Esophagus muscularis mucosa (tissue), 4 donors: ENCODE data around the gene HPCA. TPM values are rescaled to one million over a fixed set of nuclear protein-coding genes. Genes with fewer than 3 reads are reported as not detected.

Experiments used
- DNase-seq: peaks from one replicate; pipeline ENCODE4 v3.0.0-alpha.2; 2017; ENCODE audit errors: extremely low spot score
- H3K27ac ChIP-seq, 4 donors: fragments of 200-600 bp; sonication (generic); replicated peaks in 1 of 4; 1 replicate in 3 of 4; 2 replicates in 1 of 4; pipeline ENCODE4 v1.5.1; 2016 to 2019; ENCODE audit warnings: mild to moderate bottlenecking in 1 of 4
- H3K27me3 ChIP-seq, 4 donors: fragments of 200-600 bp; sonication (generic); one replicate each; pipeline versions ENCODE4 v1.5.1 to v1.6.0; 2016 to 2019
- H3K36me3 ChIP-seq, 4 donors: fragments of 200-600 bp; sonication (generic); one replicate each; pipeline ENCODE4 v1.5.1; 2016 to 2019
- H3K4me1 ChIP-seq, 4 donors: fragments of 200-600 bp; sonication (generic); one replicate each; pipeline ENCODE4 v1.5.1; 2016 to 2019
- H3K4me3 ChIP-seq, 4 donors: fragments of 200-600 bp; sonication (generic); 1 replicate in 2 of 4; 2 replicates in 2 of 4; pipeline ENCODE4 v1.5.1; 2016 to 2019; ENCODE audit warnings: mild to moderate bottlenecking in 4 of 4, moderate library complexity in 1 of 4
- H3K9me3 ChIP-seq, 4 donors: fragments of 200-600 bp; sonication (generic); 1 replicate in 3 of 4; 2 replicates in 1 of 4; pipeline ENCODE4 v1.5.1; 2016 to 2019
- EP300 ChIP-seq: sonication (generic); formaldehyde crosslinking; IDR thresholded peaks from one replicate; pipeline ENCODE4 v1.6.1; 2017; ENCODE audit warnings: antibody characterized with exemption
- POLR2A ChIP-seq: fragments of 450-650 bp; IDR thresholded peaks from one replicate; pipeline ENCODE4 v1.6.1; 2017; ENCODE audit warnings: antibody characterized with exemption, moderate library complexity, mild to moderate bottlenecking, low read depth
- POLR2AphosphoS5 ChIP-seq, 2 donors: sonication (generic); formaldehyde crosslinking; IDR thresholded peaks; one replicate each; pipeline ENCODE4 v1.6.1; 2017; ENCODE audit warnings: antibody characterized with exemption in 2 of 2
- WGBS: methylation state at CpG from one replicate; pipeline ENCODE4 v1.1.5; 2018; 5-methylcytosine and 5-hydroxymethylcytosine counted together
- intact Hi-C: fragments of 100-400 bp; cut with DNase I; formaldehyde crosslinking; loops from one replicate; pipeline ENCODE4 v1.15.1; 2023
- total RNA-seq, 4 donors: library from RNA; depleted of rRNA; stranded (reverse); fragments of >200 nt; gene quantifications; one replicate each; pipeline versions ENCODE4 v1.1.0 to v1.2.1, GENCODE V29; 2016
- TF ChIP-seq, protein P1 (sequence below), 3 experiments: fragments of 200-600 bp in 2 of 3; fragments of 450-650 bp in 1 of 3; sonication (generic) in 2 of 3; IDR thresholded peaks; one replicate each; pipeline ENCODE4 v1.5.1; 2017 to 2019; ENCODE audit warnings: antibody characterized with exemption in 3 of 3, mild to moderate bottlenecking in 2 of 3, moderate library complexity in 1 of 3

Gene HPCA
- total RNA-seq, 4 donors from 2014 or later, result 0.23 TPM; not detected in 3

DNA sequence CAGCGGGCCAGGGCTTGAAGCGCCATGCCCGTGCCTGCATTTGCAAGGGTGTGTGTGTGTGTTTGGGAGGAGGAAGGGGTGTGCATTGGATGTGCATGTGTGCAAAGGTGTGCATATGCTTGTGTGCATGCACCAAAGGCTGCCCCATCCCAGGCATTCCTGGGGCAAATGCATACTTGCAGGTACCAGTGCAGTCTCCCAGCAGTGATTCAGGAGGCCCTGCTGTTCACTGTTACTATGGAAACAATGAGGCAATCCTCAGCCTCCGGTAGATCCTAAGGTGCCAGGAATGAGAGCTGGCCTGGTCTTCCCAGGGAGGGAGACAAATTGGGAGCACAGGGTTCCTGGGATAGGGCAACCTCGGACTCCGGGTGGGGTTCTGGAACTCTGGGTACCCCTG lies 8.1 kb upstream of the HPCA start:
- H3K36me3 ChIP-seq, result no peaks in the 10 kb centered on the region
- DNase-seq, result no peak
- TF ChIP-seq POLR2AphosphoS5 (IDR thresholded peaks at IDR 0.05) (no peak), EP300 (no peak), POLR2A (no peak)
- TF ChIP-seq, protein P1, sequence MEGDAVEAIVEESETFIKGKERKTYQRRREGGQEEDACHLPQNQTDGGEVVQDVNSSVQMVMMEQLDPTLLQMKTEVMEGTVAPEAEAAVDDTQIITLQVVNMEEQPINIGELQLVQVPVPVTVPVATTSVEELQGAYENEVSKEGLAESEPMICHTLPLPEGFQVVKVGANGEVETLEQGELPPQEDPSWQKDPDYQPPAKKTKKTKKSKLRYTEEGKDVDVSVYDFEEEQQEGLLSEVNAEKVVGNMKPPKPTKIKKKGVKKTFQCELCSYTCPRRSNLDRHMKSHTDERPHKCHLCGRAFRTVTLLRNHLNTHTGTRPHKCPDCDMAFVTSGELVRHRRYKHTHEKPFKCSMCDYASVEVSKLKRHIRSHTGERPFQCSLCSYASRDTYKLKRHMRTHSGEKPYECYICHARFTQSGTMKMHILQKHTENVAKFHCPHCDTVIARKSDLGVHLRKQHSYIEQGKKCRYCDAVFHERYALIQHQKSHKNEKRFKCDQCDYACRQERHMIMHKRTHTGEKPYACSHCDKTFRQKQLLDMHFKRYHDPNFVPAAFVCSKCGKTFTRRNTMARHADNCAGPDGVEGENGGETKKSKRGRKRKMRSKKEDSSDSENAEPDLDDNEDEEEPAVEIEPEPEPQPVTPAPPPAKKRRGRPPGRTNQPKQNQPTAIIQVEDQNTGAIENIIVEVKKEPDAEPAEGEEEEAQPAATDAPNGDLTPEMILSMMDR (IDR thresholded peaks at IDR 0.05), result no peak
- peaks cover 18 to 37% (median 26%) of the 10 kb centered on the region in 4 donors for H3K4me1 ChIP-seq
- H3K27me3 ChIP-seq, result no peaks in the 10 kb centered on the region
- intact Hi-C loops, result loop anchor here (10.0 kb wide), 3 partner anchors 163 to 353 kb away; partner anchors contain the start of gene AZIN2
- H3K27ac ChIP-seq, result no peak overlapping the region
- 82% methylated on average over 3 of the region's 6 CpGs for WGBS
- H3K9me3 ChIP-seq, result no peaks in the 10 kb centered on the region
- H3K4me3 ChIP-seq, result no peak overlapping the region

DNA sequence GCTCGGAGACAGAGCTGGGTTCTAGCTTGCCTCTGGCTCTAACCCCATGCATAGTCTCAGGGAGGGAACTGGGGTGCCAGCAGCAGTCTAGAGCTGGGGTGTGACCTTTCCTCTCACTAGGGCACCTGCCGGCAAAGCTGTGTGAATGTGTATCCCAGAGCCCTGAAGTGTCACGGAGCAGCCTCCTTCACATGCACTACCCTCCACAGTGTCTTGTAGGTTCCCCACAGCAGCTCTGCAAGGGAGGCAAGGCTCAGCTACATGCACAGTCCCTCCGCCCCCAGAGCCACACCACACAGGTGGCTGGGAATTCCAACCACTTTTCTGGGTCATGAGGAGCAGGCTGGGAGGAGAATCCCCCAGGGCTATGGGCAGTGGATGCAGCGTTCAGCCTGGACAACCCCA lies 7.7 kb upstream of the HPCA start:
- WGBS, result 83% methylated on average over 4 of the region's 5 CpGs
- H3K4me1 ChIP-seq, result peaks cover 18 to 37% (median 26%) of the 10 kb centered on the region in 4 donors
- H3K9me3 ChIP-seq, result no peaks in the 10 kb centered on the region
- DNase-seq, result no peak
- peaks cover 0 to 2% (median 0%) of the 10 kb centered on the region in 4 donors for H3K27me3 ChIP-seq
- TF ChIP-seq EP300 (no peak), POLR2AphosphoS5 (IDR thresholded peaks at IDR 0.05) (no peak)
- intact Hi-C loops, result loop anchor here (10.0 kb wide), 3 partner anchors 164 to 354 kb away; partner anchors contain the start of gene AZIN2
- H3K36me3 ChIP-seq, result no peaks in the 10 kb centered on the region
- no peak overlapping the region for H3K27ac ChIP-seq
- no peak overlapping the region for H3K4me3 ChIP-seq

DNA sequence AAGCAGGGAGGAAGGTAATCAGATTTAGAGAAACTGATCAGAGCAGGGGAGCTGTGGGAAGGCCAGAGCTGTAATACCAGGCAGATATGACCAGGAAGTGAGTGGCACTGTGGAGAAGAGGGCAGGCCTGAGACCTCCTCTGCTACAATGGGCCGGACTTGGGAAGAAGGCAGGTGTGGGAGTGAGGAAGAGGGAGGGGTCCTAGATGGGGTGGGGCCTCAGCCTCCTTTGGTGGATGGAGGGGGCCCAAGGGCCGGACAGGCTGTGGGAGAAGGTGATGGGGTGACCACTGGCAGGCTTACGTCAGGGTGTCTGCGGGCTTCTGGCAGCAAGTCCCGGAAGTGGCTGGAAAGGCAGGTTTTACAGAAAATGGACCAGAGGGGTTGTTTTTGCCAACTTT lies 5.0 kb upstream of the HPCA start:
- WGBS, result 80% methylated on average over 5 of the region's 5 CpGs
- TF ChIP-seq POLR2A, result no peak
- TF ChIP-seq EP300, result no peak
- TF ChIP-seq, protein P1 (IDR thresholded peaks at IDR 0.05), result no peak
- no peak for TF ChIP-seq POLR2AphosphoS5 (IDR thresholded peaks at IDR 0.05)
- intact Hi-C loops, result no loop called here
- H3K36me3 ChIP-seq, result no peaks in the 10 kb centered on the region
- peaks cover 1 to 28% (median 15%) of the 10 kb centered on the region in 4 donors for H3K27me3 ChIP-seq
- H3K4me1 ChIP-seq, result peaks cover 24 to 43% (median 30%) of the 10 kb centered on the region in 4 donors
- no peak overlapping the region for H3K4me3 ChIP-seq
- no peak overlapping the region for H3K27ac ChIP-seq
- DNase-seq, result no peak
- no peaks in the 10 kb centered on the region for H3K9me3 ChIP-seq

DNA sequence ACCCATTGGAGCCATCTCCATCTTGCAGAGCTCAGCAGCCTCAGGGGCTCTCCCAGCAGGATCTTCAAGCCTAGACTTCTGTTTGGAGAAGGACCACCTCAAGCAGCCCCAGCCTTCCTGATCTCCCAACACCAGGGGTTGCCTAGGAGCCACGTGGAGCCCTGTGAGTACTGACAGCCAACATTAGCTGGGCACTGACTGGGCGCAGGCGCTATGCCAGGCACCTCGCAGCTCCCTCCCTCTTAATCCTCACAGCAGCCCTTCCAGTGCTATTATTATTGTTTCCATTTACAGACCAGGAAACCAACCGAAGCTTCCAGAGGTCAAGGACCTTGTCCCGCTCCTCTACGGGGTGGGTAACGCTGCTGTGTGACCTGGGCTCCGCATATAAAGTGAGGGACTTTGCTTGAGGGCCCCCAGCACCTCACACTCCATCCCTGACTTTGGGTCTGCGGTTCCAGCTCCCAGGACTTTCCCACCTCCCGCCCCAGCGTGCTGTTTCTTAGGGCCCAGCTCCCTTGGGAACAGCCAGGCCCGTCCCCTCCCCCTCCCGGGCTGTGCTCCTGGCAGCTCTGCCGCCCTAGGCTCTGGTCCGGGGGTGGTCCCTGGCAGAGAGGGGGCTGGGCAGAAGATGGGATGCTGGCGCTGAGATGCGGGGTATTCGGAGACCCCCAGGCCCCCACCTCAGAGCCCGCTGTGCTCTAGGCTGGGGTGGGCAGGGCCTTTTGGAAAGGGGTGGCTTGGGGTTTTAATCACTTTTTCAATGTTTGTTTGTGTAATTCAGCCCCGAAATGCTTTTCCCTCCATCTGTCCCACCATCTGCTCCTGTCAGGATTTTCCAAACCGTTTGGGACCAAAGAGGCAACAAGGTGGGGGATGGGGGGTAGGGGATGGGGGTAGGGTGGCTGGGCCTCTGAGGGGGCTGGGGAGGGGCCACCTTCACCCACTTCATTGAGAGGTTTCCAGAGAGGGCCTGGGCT lies 4.1 kb upstream of the HPCA start:
- intact Hi-C loops, result no loop called here
- Histone ChIP-seq H3K27me3 (peaks cover 8 to 37% (median 24%) of the 10 kb centered on the region in 4 donors), H3K36me3 (no peaks in the 10 kb centered on the region), H3K4me3 (no peak overlapping the region), H3K27ac (no peak overlapping the region), H3K4me1 (peaks cover 28 to 45% (median 34%) of the 10 kb centered on the region in 4 donors), H3K9me3 (no peaks in the 10 kb centered on the region)
- WGBS, result 21% methylated on average over 16 of the region's 22 CpGs
- no peak for DNase-seq
- TF ChIP-seq, protein P1 (IDR thresholded peaks at IDR 0.05), result no peak
- TF ChIP-seq POLR2A (no peak), POLR2AphosphoS5 (IDR thresholded peaks at IDR 0.05) (no peak), EP300 (no peak)

DNA sequence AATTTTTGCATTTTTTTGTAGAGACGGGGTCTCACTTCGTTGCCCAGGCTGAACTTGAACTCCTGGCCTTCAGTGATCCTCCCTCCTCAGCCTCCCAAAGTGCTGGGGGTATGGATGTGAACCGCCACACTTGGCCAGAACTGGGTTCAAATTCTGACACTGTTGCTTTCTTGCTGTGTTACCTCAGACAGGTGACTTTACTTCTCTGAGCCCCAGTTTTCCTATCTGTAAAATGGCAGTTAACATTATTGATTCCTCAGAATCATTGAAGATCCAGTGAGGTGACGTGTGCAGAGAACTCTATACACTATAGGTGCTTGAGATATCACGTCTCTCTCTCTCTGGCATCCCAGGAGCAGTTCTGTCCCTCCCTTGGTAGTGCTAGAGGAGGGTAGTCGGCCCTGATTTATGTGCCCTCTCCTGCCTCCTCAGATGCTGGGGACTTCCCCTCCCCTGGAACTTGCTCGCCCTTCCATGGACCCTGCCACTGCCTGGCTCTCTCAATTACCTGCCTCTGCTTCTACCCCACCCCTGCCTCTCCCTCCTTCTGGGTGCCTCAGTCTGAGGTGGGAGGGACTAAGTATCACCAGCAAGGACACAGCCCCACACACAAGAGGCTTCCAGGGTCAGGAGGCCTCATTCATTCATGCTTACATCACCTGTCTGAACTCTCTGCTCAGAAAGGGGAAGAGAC lies 2.8 kb upstream of the HPCA start:
- peaks cover 18 to 32% (median 22%) of the 10 kb centered on the region in 4 donors for H3K4me1 ChIP-seq

More for the DNA sequence above, 2.8 kb upstream of the HPCA start:
- Histone ChIP-seq H3K9me3 (no peaks in the 10 kb centered on the region), H3K27ac (no peak overlapping the region), H3K27me3 (peaks cover 8 to 49% (median 28%) of the 10 kb centered on the region in 4 donors), H3K4me3 (no peak overlapping the region), H3K36me3 (no peaks in the 10 kb centered on the region)
- 86% methylated on average over 7 of the region's 7 CpGs for WGBS
- intact Hi-C loops, result no loop called here
- DNase-seq, result no peak
- TF ChIP-seq POLR2AphosphoS5 (IDR thresholded peaks at IDR 0.05), result no peak
- TF ChIP-seq, protein P1 (IDR thresholded peaks at IDR 0.05), result no peak
- TF ChIP-seq EP300, result no peak
- no peak for TF ChIP-seq POLR2A
